Natural killer cell treated with Interleukin-12 subunit alpha and Interleukin-12 subunit beta and Interleukin-15 and Interleukin-18, amount 100 ng/mL, for 72 hours (primary cell): ENCODE measurements around the gene TBC1D22B. TPM values are rescaled to one million over a fixed set of nuclear protein-coding genes. Genes with fewer than 3 reads are reported as not detected.

Experiments used
- ATAC-seq, 2 donors: fragments of 150-1000 bp; cut with Tn5 transposase in 1 of 2; sonication (Bioruptor Pico), chemical (Tn5 transposase) in 1 of 2; 2 replicates each; pipeline ENCODE4 v1.10.0; 2021
- DNase-seq: peaks from one replicate; pipeline ENCODE4 v3.0.0; 2022; ENCODE audit warnings: low spot score
- H3K27ac Mint-ChIP-seq, 2 donors: 1 replicate in 1 of 2; 2 replicates in 1 of 2; pipeline ENCODE4 v1.8.0; 2022; ENCODE audit warnings: mixed read lengths in 2 of 2, mild to moderate bottlenecking in 1 of 2, moderate library complexity in 1 of 2
- H3K27me3 Mint-ChIP-seq, 2 donors: 1 replicate in 1 of 2; 2 replicates in 1 of 2; pipeline ENCODE4 v1.8.0; 2022; ENCODE audit warnings: mixed read lengths in 2 of 2
- H3K36me3 Mint-ChIP-seq: one replicate; pipeline ENCODE4 v1.8.0; 2022; ENCODE audit warnings: mixed read lengths
- H3K4me1 Mint-ChIP-seq, 2 donors: 1 replicate in 1 of 2; 2 replicates in 1 of 2; pipeline ENCODE4 v1.8.0; 2022; ENCODE audit warnings: low read depth in 2 of 2, mixed read lengths in 2 of 2, mild to moderate bottlenecking in 1 of 2
- H3K4me3 Mint-ChIP-seq: one replicate; pipeline ENCODE4 v1.8.0; 2022; ENCODE audit warnings: mixed read lengths
- H3K9me3 Mint-ChIP-seq: 2 replicates; pipeline ENCODE4 v1.8.0; 2022; ENCODE audit warnings: mixed read lengths
- total RNA-seq, 2 donors: library from RNA; stranded (reverse); gene quantifications; one replicate each; pipeline ENCODE4 v1.2.3, GENCODE V29; 2022

TBC1D22B gene
- total RNA-seq, 2 donors from 2014 or later = 27.3 to 37.8 TPM

- DNase-seq = no peak
- Mint-ChIP-seq H3K27ac (peak overlapping the region; percentile 97 to 99), H3K36me3 (peaks cover 5% of the 10 kb centered on the region), H3K4me3 (no peak overlapping the region), H3K27me3 (no peaks in the 10 kb centered on the region), H3K9me3 (no peaks in the 10 kb centered on the region), H3K4me1 (peaks cover 56 to 72% of the 10 kb centered on the region in 2 donors)
- ATAC-seq = no peak
These were observed 3.6 kb downstream of the TBC1D22B start for GRCh38 chr6:37261198-37261597.

- H3K4me3 Mint-ChIP-seq = no peak overlapping the region
- ATAC-seq = no peak
- H3K27ac Mint-ChIP-seq = peak overlapping the region; percentile 9 to 47
- peaks cover 5% of the 10 kb centered on the region for H3K36me3 Mint-ChIP-seq
- peaks cover 44 to 62% of the 10 kb centered on the region in 2 donors for H3K4me1 Mint-ChIP-seq
- no peaks in the 10 kb centered on the region for H3K27me3 Mint-ChIP-seq
- H3K9me3 Mint-ChIP-seq = no peaks in the 10 kb centered on the region
- DNase-seq = no peak
These were observed 5.0 kb downstream of the TBC1D22B start for GRCh38 chr6:37262446-37263026.

GRCh38 chr6:37265001-37265400, 7.4 kb downstream of the TBC1D22B start:
- no peaks in the 10 kb centered on the region for H3K27me3 Mint-ChIP-seq
- H3K27ac Mint-ChIP-seq = peak overlapping the region; percentile 4 to 22
- H3K4me3 Mint-ChIP-seq = no peak overlapping the region
- no peaks in the 10 kb centered on the region for H3K36me3 Mint-ChIP-seq
- peaks cover 40 to 51% of the 10 kb centered on the region in 2 donors for H3K4me1 Mint-ChIP-seq
- ATAC-seq (no peak), DNase-seq (no peak)
- H3K9me3 Mint-ChIP-seq = no peaks in the 10 kb centered on the region

GRCh38 chr6:37265860-37266259, 8.3 kb downstream of the TBC1D22B start:
- H3K27me3 Mint-ChIP-seq = no peaks in the 10 kb centered on the region
- DNase-seq (no peak), ATAC-seq (no peak)
- no peaks in the 10 kb centered on the region for H3K9me3 Mint-ChIP-seq
- H3K4me3 Mint-ChIP-seq = no peak overlapping the region
- H3K27ac Mint-ChIP-seq = peak overlapping the region; percentile 4 to 22
- H3K36me3 Mint-ChIP-seq = peaks cover 5% of the 10 kb centered on the region
- peaks cover 42 to 50% of the 10 kb centered on the region in 2 donors for H3K4me1 Mint-ChIP-seq

GRCh38 chr6:37269105-37269504, 11.5 kb downstream of the TBC1D22B start:
- peak overlapping the region in 1 of 2 donors; percentile 49 for H3K27ac Mint-ChIP-seq
- no peak overlapping the region for H3K4me3 Mint-ChIP-seq
- peaks cover 49 to 58% of the 10 kb centered on the region in 2 donors for H3K4me1 Mint-ChIP-seq
- DNase-seq (no peak), ATAC-seq (no peak)
- no peaks in the 10 kb centered on the region for H3K9me3 Mint-ChIP-seq
- no peaks in the 10 kb centered on the region for H3K27me3 Mint-ChIP-seq
- H3K36me3 Mint-ChIP-seq = peaks cover 9% of the 10 kb centered on the region

- peaks cover 9% of the 10 kb centered on the region for H3K36me3 Mint-ChIP-seq
- H3K4me3 Mint-ChIP-seq = peak overlapping the region; percentile 77
- H3K27ac Mint-ChIP-seq = peak overlapping the region; percentile 81 to 89
- no peaks in the 10 kb centered on the region for H3K27me3 Mint-ChIP-seq
- ATAC-seq = peak; percentile 92 to 93
- peaks cover 57 to 72% of the 10 kb centered on the region in 2 donors for H3K4me1 Mint-ChIP-seq
- peak; percentile 66 for DNase-seq
- no peaks in the 10 kb centered on the region for H3K9me3 Mint-ChIP-seq
These were observed 15.4 kb downstream of the TBC1D22B start for GRCh38 chr6:37272834-37273566.

GRCh38 chr6:37273690-37274089, 16.1 kb downstream of the TBC1D22B start:
- Mint-ChIP-seq H3K27ac (peak overlapping the region; percentile 81 to 89), H3K4me1 (peaks cover 58 to 72% of the 10 kb centered on the region in 2 donors), H3K4me3 (peak overlapping the region; percentile 77), H3K9me3 (no peaks in the 10 kb centered on the region), H3K27me3 (no peaks in the 10 kb centered on the region), H3K36me3 (peaks cover 9% of the 10 kb centered on the region)
- DNase-seq = no peak
- no peak for ATAC-seq

- no peaks in the 10 kb centered on the region for H3K27me3 Mint-ChIP-seq
- peaks cover 2% of the 10 kb centered on the region for H3K9me3 Mint-ChIP-seq
- DNase-seq (no peak), ATAC-seq (no peak)
- H3K36me3 Mint-ChIP-seq = peaks cover 16% of the 10 kb centered on the region
- H3K4me1 Mint-ChIP-seq = peaks cover 66 to 85% of the 10 kb centered on the region in 2 donors
- H3K27ac Mint-ChIP-seq = peak overlapping the region; percentile 81 to 89
- peak overlapping the region; percentile 66 for H3K4me3 Mint-ChIP-seq
These were observed 17.8 kb downstream of the TBC1D22B start for GRCh38 chr6:37275350-37275749.

GRCh38 chr6:37277001-37277409, 19.4 kb downstream of the TBC1D22B start:
- DNase-seq (no peak), ATAC-seq (peak; percentile 31 to 54)
- peaks cover 2% of the 10 kb centered on the region for H3K9me3 Mint-ChIP-seq
- H3K4me3 Mint-ChIP-seq = peak overlapping the region; percentile 55
- peaks cover 66 to 75% of the 10 kb centered on the region in 2 donors for H3K4me1 Mint-ChIP-seq
- peaks cover 10% of the 10 kb centered on the region for H3K36me3 Mint-ChIP-seq
- no peaks in the 10 kb centered on the region for H3K27me3 Mint-ChIP-seq
- peak overlapping the region; percentile 81 to 89 for H3K27ac Mint-ChIP-seq

GRCh38 chr6:37279366-37280134, 22.0 kb downstream of the TBC1D22B start:
- H3K9me3 Mint-ChIP-seq = peaks cover 2% of the 10 kb centered on the region
- H3K27me3 Mint-ChIP-seq = no peaks in the 10 kb centered on the region
- ATAC-seq (peak; percentile 65 to 84), DNase-seq (peak; percentile 66)
- H3K4me3 Mint-ChIP-seq = peak overlapping the region; percentile 68
- peaks cover 18% of the 10 kb centered on the region for H3K36me3 Mint-ChIP-seq
- H3K4me1 Mint-ChIP-seq = peaks cover 47 to 50% of the 10 kb centered on the region in 2 donors
- peak overlapping the region; percentile 68 to 89 for H3K27ac Mint-ChIP-seq

- peaks cover 44 to 46% of the 10 kb centered on the region in 2 donors for H3K4me1 Mint-ChIP-seq
- no peaks in the 10 kb centered on the region for H3K27me3 Mint-ChIP-seq
- H3K4me3 Mint-ChIP-seq = peak overlapping the region; percentile 68
- H3K36me3 Mint-ChIP-seq = peaks cover 18% of the 10 kb centered on the region
- peak overlapping the region; percentile 68 to 89 for H3K27ac Mint-ChIP-seq
- ATAC-seq = peak in 1 of 2 donors; percentile 1
- H3K9me3 Mint-ChIP-seq = peaks cover 2% of the 10 kb centered on the region
- DNase-seq = no peak
These were observed 22.8 kb downstream of the TBC1D22B start for GRCh38 chr6:37280162-37280887.

GRCh38 chr6:37282371-37282770, 24.8 kb downstream of the TBC1D22B start:
- peak overlapping the region; percentile 17 for H3K27ac Mint-ChIP-seq
- H3K36me3 Mint-ChIP-seq = peaks cover 25% of the 10 kb centered on the region

GRCh38 chr6:37283268-37283667, 25.7 kb downstream of the TBC1D22B start:
- Mint-ChIP-seq H3K4me1 (peaks cover 25 to 30% of the 10 kb centered on the region in 2 donors), H3K36me3 (peaks cover 31% of the 10 kb centered on the region), H3K27ac (no peak overlapping the region), H3K9me3 (peaks cover 2% of the 10 kb centered on the region), H3K4me3 (no peak overlapping the region), H3K27me3 (no peaks in the 10 kb centered on the region)
- DNase-seq = no peak
- ATAC-seq = no peak

More at GRCh38 chr6:37282371-37282770, 24.8 kb downstream of the TBC1D22B start:
- DNase-seq = no peak
- Mint-ChIP-seq H3K9me3 (peaks cover 2% of the 10 kb centered on the region), H3K4me1 (peaks cover 25 to 34% of the 10 kb centered on the region in 2 donors), H3K4me3 (no peak overlapping the region), H3K27me3 (no peaks in the 10 kb centered on the region)
- no peak for ATAC-seq
